OCI-M2 (cell line): ENCODE measurements around the gene NEDD9.

Experiments used
- DNase-seq: peaks from one replicate; lab custom pipeline; 2025; ENCODE audit not compliant: unreplicated experiment; lab: John Stamatoyannopoulos, UW

The NEDD9 gene

DNA sequence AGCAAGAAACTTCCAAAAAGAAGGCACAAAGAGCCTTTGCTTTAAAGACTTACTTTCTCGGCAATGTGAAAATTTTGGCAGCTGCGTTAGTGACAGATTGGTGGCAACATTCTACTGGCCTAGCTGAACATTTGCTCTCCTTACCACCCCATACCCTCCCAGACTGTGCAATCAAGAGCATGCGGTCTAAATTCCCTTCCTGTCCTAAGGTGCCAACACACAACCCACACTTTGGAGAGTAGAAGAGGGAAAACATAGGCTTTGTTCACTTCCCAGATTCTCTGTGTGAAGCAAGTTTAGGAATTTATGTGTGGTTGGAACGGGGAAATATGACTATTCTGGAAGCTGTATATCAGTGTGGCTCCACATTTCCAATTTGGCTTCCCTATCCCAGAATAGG, 29.8 kb upstream of the NEDD9 start:
- DNase-seq = no peak

DNA sequence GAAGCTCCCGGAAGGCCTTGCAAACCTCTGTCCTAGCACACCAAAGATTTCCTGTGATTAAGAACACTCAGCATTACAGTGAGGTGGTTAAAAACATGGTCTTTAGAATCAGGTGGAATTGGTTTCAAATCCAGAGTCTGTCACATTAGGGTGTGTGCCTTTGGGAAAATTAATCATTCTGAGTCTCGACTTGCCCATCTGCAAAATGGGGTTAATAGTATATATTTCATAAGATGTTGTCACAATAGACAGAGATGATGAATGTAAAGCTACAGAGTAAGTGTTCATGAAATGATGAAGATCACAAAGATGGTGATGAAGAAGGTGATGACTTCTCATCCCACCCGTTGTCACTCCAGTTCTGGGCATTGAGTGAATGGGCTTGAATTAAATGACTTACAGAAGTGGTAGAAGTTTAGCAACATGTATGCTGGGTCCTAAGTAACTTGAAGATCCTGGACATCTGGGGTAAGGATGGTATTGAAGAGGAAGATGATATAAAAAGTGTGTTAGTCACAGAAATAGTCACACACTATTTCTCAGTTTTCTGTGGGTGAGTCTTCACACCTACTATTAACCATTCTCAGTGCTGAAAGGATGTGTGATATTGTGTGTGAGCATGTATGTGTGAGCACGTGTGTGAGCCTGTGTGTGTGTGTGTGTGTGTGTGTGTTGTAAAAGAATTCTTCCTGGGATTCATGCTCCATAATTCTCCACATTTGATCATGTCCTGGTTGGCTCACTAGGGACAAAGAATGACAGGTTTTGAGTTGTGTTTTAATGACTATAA, 28.0 kb upstream of the NEDD9 start:
- DNase-seq = no peak

DNA sequence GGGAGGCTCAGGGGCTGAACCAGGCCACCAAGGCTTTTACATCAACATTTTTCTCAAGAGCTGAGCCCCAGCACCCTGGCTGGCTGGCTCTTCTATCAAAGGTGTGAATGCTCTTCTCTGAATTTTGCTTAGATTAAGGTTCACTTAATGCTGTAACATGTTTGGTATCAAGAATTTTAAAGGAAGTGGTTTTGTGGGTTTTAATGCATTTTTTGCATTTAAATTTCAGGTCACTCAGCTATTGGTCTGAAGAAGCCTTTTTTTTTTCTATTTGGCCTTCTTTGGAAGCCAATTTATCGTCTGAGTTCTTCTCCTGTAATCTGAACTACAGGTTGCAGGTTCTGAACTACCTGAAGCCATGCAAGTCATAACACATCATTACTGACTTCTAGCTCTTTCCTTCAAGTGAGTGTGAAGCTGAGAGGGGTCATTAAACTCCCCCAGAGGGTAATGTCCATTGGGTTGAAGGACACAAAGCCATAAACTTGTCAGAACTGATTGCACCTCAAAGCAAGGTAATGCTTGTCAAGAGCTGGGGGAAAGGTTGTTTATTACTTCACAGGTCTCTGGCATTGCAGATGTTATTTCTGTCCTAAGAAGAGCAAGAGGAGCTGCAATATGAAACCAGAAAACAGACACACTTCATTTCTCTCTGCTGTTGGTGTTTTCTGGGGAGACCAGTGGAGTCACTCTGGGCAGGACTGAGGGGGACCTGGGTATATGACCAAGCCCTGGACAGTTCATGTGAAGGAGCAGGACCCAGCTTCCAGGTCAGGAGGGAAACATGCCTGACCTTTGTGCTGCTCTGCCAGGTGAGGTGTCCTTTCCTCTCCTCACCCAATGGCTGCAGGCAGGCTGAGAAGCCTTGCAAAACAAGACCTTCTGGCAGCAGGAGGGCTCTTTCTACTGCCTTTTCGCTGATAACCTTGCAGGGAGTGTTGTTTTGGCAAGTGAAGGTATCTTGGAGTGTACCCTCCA, 26.1 kb upstream of the NEDD9 start:
- DNase-seq = no peak

DNA sequence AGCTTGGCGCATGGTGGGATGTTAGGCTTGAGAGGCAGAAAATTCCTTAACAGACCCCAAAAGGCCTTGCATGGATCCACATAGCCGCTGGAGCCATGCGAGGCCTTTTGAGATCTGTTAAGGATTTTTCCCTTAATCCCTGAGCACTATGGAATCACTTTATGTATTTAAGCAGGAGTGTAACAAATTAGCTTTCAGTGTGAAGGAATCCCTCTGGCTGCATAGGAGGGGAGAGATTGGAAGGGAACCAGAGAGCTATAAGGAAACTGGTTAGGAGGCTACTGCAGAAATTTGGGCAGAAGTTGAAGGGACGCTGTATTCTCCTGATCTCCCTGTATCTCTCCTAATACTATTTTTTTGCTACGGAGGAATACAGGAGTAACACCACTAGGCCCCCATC, 23.1 kb upstream of the NEDD9 start:
- DNase-seq = no peak

DNA sequence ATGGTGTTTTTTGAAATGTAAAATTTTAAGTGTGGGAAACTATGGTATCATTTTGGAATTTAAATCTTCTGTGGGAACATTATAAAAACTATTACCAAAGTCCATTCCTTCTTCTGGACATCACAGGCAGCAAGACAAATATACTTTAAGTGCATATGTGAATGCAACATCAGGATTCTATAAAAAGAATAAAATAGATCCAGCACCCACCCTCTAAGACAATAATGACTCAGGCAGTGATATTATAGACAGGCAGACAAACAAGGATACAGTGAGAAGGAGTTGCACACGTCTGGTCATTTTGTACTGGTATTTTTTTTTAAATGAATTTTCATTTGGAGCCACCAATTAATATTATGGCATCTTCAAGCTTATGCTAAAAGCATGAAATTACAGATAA, 21.1 kb upstream of the NEDD9 start:
- DNase-seq = no peak

DNA sequence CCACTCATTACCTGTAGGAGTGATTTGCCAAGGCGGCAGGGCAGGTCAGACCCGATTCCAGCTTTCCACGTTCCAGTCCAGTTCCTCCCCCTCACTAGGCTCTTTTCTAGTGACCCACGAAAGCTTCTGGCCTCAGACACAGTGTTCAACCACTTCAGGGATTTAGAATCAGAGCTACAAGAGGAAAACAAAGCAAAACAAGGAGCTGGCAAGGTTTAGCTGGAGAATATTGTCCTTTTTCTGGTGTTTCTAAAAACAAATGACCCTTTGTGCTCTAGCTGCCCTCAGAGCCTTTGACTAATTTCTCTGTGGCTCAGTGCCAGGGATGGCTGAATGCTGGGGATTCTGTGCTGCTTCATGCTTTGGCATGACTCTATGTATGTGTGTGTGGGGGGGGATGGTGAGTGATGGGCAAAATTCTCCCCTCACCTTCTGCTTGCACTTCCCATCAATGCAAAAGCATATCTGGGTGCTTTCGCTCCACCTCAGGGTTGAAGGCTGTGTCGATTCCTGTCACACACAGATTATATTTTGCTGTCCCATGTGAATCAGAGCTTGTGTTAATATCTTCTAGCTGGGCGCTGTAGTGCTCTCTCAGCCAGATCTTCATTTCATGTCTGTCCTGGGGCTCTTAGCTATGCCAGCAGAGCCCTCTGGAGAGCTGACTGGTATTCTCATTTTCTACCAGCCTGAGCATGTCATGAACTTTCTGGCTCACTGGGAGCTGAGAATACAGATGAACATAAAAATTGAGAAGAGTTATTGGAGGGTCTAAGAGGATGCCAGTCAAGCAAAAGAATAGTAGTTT, 19.3 kb upstream of the NEDD9 start:
- no peak for DNase-seq

DNA sequence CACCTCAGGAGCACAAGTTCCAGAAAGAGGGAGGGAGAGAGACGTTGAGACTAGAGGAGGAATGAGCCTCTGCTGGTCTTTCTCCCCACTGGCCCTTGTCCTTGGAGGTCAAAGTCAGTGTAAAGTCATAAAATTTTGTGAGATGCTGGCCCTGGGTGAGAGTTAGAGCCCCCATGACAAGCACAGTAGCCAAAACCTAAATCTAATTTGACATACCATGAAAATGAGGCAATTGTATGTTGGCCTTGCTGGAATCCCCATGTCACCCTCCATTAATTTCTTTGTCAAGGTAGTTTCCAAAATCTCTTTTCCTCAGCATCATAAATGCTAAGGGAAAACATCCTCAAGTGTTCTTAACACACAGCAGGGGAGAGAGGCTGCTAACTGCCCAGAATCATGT, 17.6 kb upstream of the NEDD9 start:
- DNase-seq = no peak

DNA sequence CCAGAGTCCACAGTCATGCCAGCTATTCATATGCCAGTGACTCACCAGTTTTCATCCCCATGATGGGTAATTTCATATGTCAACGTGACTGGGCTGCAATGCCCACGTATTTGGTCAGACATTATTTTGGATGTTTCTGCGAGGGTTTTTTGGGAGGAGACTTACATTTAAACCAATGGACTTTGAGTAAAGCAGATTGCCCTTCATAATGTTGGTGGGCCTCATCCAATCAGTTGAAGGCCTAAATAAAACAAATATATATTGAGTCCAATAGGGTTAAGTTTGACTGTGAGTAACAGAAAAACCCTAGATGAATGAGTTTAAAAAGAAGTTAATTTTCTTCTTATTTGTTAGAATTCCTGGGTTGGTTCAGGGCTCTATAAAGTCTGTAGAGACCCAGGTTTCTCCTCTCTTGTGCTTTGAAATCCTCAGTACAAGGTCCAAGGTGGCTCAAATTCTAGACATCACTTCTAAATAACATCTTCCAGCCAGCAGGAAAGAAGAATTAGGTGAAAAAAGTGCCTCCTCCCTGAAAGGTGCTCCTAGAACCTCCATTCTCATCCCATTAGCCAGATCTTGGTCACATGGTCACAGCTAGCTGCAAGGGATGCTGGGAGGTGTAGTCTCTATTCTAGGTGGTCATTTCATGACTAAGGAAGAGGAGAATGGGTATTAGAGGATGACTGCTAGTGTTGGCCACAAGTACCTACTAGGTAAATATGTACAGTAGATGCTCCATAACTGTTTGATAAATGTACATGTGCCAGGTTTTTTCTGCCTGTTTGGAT, 16.7 kb upstream of the NEDD9 start:
- no peak for DNase-seq

DNA sequence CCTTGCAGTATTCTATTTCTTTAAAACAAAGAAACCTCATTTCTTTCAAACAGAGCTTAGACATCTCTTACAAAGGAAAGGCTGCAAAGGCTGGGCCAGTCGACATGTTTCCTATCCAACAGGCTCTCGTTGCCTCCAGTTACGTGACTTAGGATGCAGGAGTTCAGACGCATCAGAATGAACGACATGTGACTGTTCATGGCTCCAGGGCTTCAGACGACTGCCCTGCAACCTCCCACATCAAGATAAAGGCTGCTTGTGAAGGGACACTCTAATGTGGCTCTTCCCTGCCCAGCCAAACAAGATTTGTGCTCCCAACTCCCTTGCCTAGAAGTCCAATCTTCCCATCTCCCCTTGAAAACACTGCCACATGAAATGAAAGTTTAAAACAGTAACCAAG, 14.3 kb upstream of the NEDD9 start:
- DNase-seq = no peak

DNA sequence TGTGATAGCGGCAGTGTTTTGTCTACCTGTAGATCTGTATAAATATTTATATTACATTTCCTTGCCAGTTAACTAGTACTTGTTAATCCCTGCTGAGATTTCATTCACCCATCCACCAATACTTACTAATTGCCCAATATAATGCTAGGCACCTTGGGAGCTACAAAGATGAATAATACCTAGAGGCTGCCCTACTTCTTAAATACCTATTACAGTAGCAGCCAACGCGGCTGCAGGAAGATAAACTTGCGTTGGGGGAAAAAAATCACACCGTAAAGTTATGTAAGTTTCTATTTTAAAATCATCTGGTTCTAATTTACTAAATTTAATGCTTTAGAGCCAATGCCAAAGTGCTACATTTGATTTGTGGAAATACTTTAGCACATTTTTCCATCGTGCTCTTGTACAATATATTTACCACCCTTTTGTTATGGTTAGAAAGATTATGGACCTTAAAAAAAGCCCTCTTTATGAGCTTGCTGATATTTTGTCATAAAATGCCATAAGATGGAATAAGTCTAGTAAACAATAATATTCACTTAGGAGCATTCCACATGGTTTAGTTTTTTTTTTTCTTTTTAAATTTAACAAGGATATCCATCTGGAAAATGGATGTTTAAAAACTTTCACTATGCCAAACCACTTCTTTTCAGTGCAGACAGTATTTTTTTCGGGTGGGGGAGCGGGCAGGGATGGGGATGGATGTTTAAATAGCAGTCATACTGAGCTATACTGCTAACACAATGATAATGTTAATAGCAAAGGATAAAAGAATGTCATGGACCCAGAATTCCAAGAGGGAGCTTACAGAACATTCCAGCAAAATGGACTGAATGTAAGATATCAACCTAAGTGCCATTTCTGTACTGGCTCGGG, 13.2 kb upstream of the NEDD9 start:
- no peak for DNase-seq

DNA sequence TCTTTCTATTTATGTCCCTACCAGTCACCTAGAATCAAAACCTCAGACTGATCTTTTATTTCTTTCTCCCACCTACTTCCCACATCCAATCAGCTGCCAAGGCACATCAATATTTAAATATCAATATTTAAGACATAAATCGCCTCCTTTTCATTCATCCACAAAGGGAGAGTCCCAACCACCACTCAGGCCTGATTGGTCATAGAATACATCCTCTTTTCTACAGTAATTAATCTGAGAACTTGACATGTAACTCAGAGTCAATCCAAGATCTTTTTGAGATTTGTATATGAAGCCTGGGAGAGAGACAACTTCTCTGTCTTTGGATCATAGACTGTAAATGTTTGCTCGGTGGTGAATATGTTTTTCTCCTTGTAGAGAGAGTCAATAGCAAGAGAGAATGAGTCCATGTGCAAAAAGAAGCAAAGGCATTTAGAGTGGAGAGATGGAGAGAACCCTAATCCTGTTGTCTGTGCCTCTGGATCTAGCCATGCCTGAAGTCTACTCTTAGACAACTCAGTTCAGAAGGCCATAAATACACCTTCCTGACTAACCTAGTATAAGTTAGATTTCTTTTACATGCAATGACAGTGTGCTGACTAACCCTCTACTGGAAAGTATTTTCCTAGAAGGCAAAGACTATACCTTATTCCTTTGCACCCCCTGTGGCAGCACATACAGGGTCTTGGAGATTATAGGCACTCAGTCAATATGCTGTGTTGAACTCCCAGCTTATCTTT, 12.1 kb upstream of the NEDD9 start:
- no peak for DNase-seq

DNA sequence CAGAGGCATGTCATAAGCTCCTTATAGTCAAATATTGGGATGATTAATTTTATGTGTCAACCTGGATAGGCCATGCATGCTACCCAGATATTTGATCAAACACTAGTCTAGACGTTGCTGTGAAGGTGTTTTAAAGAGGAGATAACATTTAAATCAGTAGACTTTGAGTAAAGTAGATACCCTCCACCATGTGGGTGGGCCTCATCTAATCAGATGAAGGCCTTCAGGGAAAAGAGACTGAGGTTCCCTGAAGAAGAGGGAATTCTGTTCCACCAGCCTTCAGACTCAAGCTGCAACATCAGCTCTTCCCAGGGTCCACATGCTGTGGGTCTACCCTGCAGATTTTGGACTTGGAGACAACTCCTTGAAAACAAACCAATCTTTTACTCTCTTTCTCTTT, 11.4 kb upstream of the NEDD9 start:
- DNase-seq = no peak

DNA sequence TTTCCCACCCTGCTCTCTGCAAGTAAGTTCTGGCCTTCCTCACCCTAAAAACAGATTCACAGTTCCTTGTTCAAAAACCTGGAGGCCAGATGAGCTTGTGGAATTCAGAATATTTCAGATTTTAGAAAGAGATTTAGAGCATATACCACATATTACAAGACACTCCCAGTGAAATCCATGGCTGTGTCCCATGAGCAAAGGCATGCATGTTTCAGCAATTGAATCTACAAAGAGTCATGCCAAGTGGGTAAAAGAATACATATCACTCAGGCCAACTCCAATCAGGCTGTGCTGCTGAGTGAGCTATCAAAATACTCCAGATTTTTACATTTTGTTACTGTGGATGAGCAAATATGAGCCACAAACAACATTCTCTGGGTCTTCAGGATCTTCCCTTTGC, 10.2 kb upstream of the NEDD9 start:
- no peak for DNase-seq

DNA sequence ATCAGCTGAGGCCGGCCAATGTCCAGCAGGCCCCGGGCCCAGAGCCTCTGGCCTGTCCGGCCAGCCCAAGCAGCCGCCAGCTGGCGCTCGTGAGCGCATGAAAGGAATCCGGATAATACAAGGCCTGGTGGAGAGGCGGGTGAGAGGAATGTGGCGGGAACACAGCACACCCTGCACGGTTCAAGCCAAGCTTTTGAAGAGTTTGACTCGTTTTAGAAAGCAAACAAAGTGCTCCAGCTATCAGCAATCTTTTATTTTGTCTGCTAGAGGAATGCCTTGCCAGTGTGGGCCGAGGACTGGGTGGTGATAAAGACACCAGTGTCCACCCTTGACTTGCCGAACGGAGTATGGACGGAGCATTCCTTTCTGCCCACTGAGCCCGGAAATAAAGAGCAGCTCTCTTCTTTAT, 9.3 kb upstream of the NEDD9 start:
- no peak for DNase-seq

DNA sequence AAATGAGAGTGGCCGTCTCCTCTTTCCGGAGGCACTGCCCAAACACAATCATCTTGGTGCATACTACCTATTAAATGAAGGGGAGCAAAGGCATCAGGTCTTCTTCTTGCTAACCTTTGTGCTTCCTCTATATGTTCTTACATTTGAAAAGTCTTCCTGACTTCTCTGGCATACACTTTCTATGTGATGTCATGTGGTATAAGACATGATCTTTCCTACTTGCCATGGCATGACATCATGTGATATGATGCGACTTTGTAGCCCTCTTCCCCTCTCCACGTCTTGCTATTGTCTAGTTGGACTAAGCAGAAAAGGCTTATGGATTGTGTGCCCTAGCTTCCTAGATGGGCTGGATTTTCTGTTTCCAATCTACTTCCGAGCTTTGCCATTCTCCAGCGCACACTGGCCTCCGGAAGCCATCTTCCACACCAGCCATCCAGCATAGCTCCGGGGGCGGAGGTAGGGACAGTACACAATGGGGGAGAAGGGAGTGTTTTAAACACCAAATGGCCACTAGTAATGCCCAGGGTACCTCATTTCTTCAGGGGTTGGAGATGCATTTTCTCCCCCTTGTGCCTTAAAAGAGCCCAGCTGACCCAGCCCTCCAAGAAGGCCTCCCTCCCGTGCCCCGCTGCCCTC, 8.8 kb upstream of the NEDD9 start:
- DNase-seq = no peak

DNA sequence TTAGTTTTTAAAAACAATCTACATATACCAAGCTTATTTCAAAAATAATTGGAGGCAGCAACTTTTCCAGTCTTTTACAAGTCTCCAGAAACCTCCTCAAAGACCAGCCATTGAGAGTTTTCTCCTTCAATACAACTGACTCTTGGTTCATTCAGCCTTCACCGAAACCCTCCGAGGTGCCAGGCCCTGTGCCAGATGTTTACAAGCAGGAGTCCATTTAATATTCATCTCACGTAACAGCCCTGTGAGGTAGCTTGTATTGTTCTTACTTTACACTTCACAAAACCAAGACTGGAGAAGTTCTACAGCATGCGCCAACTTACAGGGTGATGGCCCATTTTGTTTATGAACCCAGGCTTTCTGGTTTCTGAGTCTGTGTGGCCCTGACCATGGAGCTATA, 5.5 kb upstream of the NEDD9 start:
- DNase-seq = no peak

DNA sequence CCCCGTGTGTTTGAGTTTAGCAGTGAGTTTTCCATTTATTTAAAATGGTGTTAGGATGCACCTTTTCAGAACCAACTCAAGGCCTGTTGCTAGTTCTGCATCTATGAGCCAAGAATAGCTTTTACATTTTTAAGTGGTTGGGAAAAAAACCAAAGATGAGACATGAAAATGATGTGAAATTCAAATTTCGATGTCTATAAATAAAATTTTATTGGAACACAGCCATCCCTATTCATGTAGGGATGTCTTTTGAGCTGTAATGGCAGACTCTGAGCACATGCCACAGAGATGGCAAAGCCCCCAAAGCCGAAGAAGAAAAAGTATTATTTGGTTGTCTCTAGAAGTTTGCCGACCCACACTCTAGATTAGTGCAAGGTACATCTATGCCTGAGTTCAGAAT, 5.0 kb upstream of the NEDD9 start:
- DNase-seq = no peak

DNA sequence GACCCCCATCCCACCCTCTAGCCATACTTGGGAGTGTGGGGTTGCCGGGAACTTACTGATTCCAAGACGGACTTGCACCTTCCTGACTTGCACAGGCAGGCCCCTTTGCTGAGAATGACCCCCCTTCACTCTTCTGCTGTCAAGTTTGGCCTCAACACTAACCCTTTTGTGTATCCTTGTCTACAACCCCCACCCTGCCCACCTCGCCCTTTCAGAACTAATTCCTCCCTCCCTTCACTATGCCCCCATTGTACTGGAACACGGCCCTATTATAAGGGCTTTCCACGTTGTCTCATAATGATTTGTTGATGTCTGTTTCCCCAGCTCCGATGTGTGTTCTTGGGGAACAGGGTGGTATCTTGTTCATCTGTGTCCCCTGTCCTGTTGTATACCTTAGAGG, 4.4 kb upstream of the NEDD9 start:
- DNase-seq = no peak
